HG03097 (cell line): ENCODE measurements around the gene CST3.
"Not testable (repeated sequence)": the region's sequence is repeated elsewhere in the genome, so short reads cannot be mapped to it uniquely, and the experiment has no call there.

Source experiments
- ATAC-seq: cut with Tn5 transposase; IDR thresholded peaks from one replicate; pipeline ENCODE4 v1.9.1; 2021; ENCODE audit not compliant: unreplicated experiment, low FRiP score

The CST3 gene

DNA sequence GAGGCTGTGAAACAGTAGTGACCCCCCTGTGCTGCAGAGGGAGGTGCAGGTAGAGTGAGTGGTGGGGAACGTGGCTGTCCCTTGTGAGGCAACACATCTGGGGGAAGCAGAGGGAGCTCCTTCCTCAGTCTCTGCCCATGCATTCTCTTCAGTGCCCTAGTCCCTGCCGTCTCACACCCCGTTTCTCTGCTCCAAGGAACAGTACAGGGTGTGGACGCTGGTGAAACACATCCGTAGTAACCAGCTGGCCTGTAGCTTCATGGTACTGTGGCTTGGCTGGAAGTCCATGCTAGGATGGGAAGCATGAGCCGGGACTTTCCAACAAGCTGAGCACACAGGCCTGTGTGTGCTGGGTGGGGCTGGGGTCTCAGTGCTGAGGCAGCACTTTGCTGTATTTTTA, 25.4 kb upstream of the CST3 start:
- no peak for ATAC-seq

DNA sequence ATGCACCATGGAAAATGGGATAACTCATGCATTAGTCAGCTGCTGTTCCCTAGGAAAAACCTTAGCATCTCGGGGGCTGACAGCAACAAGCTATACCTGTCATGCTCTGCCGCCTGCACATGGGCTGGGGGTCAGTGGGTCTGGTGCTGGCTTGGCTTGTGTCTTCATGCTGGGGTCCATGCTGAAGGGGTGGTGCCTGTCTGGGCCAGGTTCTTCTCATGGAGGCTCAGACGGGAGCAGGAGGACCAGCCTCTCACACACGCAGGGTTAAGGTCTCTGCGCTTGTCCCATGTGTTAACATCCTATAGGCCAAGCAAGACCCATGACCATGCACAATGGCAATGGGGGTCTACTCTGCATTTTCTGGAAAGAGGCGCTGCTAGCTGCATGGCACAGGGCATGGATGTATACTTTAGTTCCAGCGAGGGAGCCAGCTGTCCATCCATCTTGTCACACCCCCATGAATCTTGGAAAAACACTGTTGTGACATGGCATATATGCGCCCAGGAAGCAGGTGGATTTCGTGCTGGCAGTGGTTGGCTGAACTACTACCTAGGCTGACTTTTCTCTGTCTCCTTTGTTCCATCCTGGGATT, 24.6 kb upstream of the CST3 start:
- ATAC-seq = no peak

DNA sequence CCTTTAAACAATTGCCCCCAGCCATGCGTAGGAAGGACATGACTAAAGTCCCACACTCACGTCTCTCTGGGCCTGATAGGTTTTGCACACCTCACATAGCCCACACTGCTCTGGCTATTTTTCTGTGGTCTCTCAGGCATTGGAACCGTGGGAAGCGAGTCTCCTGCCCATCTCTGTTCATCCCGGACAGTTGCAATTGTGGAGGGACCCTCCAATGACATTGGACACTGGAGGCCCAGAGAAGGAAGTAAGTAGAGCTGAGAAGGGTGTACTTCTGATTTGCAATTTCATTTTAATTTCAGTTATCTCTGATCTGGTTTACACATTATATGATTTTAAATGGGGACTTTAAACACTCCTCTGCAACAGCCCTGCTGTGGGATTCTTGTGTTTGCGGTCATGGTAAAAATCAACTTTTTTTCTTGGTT, 23.3 kb upstream of the CST3 start:
- no peak for ATAC-seq

DNA sequence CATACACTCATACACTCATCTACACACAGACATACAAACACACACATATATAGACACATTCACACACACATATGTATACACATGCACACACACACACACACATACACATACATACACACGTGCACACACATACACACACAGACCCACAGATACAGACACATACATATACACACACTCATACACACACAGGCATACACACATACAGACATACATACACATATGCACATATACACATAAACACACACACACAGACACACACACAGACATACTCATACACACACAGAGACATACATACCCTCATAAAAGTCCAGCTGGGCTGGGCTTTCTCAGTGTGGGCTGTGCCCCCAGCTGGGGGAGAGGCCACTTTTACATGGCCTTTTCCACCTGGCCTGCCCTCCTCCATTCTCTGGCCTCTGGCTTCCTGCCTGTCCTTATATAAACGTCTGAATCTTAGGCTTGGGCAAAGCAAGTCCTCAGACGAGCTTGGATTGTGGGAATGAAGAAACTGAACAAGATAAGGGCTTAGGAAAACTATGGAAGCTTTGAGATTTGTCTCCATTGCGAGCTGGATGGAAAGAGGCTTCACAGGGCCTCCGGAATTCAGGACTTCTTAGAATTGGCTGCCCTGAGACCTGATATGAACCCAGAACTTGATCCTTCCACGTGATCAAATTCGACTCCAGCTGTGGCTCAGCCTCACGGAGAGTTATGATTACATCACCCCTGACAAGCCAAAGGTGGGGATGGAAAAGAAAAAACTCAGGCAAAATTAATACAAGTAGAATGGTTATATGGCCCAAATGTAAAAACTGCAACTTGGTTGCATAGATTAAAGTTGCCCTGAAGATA, 22.5 kb upstream of the CST3 start:
- no peak for ATAC-seq

DNA sequence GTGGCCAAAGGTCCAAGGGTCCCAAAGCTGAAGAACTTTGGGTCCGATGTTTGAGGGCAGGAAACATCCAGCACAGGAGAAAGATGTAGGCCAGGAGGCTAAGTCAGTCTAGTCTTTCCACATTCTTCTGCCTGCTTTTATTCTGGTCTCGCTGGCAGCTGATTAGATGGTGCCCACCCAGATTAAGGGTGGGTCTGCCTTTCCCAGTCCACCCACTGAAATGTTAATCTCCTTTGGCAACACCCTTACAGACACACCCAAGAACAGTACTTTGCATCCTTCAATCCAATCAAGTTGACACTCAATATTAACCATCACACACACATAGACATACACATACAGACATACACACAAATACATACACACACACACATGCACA, 21.8 kb upstream of the CST3 start:
- not testable (repeated sequence) for ATAC-seq

DNA sequence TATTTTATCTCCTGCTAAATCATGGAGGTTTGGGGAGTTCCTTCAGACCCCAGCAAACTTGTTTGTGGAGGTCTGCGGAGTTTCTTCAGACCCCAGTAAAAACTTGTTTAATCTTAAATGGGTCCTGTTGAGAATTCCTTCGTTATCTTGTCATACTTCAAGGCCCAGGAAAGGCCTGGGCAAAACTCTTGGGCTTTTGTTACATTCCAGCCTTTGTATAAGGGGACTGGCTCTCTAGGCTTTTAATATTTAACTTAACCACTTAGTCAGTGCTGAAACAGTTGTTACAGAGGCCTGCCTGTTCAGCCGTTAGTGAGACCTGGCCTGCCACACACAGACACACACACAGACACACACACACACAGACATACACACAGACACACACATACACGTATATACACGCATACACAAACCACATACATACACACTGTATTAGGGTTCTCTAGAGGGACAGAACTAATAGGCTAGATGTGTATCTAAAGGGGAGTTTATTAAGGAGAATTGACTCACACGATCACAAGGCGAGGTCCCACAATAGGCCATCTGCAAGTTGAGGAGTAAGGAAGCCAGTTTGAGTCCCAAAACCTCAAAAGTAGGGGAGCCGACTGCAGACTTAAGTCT, 21.3 kb upstream of the CST3 start:
- no peak for ATAC-seq

DNA sequence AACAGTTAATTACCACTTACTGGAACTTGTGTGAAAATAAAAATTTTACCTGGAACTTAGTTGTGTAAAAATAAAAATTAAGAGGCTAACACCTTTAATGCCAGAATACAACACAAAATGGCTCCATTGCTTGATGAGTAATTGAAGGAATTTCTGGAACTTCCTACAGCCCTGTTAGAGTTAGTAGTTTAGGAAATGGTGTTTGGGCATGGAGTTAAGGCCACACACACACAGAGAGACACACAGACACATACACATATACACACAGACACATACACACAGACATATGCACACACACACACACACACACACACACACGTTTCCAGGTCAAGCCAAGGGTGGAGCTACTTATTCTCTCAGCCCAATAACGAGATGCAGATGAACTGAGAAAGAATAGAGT, 20.6 kb upstream of the CST3 start:
- no peak for ATAC-seq

DNA sequence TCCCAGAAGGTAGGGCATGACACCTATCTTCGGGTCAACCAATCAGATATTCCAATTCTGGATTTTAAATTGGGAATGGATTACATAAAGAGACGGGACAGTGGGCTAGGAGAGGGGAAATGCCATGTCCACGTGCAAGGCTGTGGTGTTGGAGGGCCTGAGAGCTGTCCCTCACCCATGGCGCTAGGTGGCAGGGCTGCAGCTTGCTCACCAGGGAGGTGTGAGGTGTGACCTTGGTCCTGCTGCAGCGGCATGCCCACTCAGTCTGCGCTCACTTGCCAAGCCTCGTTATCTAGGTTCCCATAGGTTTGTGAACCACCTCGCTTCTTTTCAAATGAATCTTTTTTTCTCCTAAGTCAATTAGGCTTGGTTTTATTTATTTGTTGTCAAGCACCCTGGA, 19.4 kb upstream of the CST3 start:
- no peak for ATAC-seq

DNA sequence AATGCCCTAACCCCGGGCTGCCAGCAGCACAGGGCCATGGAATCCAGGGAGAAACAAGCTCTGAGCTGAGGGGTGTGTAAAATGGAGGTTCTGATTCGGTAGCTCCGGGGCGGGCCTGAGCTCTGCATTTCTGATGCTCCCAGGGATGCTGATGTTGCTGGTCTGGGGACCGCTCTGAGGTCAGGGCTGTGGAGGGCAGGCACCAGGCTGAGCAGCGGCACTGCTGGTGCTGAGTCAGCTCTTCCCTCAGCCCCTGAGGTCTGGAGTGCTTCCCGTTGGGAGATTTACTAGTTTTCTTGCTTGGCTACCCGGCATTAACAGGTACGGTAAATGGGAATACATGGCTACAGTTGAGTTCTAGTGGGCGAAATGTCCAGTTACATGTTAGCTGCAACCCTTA, 18.6 kb upstream of the CST3 start:
- no peak for ATAC-seq

DNA sequence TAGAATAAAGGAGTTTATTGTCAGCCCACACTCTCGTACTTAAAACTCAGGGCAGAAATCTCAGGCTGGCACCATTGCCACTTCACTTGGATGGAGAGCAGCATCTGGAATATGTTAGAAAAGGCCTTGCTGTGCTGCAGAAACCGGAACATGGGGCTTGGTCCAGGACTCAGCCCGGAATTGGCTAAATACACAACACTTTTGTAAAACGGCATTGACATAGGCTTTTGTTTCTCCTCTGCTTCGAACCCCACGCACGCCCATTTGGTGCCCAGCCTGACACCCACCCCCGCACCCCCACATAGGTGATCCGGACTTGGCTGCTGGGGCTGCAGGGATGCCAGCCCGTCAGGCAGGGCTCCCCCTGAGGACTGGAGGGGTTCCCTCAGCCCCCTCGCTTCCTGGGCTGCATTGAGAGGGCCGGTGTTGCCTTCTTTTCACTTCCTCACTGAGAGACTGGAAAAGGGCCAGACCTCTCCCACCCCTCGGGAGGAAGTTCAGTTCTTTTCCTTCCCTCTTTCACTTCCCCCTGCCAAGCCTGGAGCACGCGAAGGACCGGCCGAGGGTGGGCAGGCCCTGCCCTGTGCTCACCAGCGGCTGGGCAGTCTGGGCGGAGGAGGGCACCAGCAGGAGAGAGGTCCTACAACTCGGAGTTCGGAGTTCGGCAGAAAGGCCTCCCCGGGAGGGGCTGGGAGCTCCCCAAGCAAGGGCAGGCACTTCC, 17.9 kb upstream of the CST3 start:
- ATAC-seq = no peak

DNA sequence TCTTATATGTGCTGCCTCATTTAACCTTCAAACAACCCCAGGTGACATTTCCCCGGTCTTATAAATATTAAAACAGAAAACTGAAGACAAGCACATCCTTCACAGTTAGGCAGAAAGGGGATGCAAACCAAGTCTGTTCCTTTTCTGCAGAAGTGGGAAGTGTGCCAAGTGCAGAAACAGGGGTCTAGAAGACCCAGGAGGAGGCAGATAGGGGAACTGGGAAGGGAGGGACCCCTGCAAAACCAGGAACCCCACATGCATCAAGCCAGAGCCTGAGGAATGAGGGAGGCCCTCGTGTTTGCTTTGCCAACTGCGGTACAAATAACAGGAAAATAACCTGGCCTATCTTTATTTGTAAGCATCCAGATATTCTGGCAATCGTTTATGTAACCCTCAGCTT, 17.0 kb upstream of the CST3 start:
- no peak for ATAC-seq

DNA sequence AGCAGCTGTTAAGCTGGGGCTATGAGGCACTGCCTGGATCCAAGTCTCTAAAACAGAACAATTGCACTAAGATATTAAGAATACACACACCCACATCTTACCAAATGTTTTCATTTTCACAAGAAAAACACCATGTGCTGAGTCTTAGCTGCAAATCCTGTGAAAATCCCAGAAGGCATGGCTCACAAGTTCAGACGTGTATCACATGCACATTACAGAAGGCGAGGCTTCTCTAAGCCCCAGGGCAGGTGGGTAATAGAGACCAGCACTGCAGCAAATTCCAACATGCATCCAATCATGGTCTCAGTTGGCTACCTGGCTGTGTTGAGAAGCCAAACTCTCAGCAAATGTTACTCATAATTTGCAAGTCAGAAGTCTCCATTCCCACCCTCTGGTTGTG, 16.2 kb upstream of the CST3 start:
- ATAC-seq = no peak

DNA sequence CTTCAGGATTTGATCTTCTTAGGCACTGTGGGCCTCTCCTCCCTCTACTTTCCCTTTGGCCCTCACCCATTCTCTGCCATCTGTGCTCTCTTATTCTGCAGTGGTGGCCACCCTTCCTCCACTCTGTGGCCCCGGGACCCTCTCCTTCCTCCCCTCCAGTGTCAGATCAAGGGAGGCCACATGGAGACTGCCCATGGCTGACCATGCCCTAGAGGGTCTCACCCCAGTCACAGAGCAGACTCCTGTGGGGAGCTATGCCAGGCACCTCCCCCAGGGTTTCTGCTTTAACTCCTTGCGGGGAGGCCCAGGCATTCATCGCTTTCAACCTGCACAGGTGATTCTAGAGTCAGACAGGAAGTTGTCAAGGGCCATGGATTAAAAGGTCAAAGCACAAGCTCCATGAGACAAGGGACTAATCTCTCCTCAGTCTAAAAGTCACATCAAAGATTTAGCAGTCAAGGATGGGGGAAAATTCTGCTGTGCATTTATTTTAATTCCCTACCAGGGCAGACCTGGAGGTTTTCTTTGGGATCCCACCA, 15.7 kb upstream of the CST3 start:
- ATAC-seq = no peak

DNA sequence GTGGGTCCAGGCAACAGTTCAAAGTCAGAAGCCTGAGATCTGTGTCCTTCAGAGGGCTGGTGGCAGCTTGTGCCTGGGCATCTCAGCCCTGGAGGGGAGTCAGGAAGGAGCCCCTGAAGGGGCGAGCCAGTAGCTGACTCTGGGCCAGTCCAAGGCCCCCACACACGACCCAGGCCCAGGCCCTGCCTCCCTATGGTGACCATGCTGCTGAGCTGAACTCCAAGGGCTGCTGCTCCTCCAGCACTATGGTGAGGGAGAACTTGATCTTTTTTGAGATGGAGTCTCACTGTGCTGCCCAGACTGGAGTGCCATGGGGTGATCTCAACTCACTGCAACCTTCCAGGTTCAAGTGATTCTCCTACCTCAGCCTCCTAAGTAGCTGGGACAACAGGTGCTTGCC, 15.2 kb upstream of the CST3 start:
- no peak for ATAC-seq

DNA sequence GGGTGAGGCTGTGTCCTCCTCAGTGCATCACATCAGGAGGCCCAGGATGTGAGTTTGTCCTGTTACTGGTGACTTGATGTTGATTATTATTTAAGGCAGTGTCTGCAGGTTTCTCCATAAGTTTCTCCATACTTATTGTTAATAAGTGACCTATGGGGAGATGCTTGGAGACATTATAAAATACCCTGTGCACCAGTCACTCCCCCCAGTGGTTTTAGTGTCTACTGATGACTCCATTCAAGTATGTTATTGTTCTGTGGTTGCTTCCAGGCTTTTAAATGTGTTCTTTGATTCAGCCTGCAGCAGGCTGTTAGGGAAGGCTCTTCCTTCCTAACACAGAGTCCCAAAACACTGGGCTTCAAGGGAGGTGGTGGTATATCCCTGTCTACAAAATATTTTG, 14.6 kb upstream of the CST3 start:
- ATAC-seq = no peak

DNA sequence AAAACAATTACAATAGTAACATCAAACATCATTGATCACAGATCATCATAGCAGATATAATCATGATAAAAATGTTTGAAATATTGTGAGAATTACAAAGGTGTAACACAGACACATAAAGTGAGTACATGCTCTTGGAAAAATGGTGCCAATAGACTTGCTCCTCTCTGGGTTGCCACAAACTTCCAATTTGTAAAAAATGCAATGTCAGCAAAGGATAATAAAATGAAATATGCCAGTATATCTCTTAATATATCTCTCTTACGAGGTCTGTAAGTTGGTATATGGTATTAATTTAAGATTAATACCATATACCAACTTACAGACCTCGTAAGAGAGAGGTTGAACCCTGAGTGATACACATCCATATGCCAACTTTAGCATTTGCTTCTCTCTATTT, 13.4 kb upstream of the CST3 start:
- no peak for ATAC-seq

DNA sequence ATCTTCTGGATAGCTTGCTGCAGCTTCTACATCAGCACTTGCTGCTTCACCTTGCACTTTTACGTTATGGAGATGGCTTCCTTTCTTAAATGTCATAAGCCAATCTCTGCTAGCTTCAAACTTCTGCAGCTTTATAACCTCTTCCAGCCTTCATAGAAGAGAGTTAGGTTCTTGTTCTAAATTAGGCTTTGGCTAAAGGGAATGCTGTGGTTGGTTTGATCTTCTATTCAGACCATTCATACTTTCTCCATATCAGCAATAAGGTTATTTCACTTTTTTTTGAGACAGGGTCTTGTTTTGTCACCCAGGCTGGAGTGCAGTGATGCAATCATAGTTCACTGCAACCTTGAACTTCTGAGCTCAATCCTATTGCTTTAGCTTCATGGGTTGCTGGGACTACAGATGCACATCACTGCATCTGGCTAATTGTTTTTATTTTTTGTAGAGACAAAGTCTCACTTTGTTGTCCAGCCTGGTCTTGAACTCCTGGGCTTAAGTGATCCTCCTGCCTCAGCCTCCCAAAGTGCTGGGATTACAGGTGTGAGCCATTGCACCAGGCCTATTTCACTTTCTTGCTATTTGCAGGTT, 12.2 kb upstream of the CST3 start:
- ATAC-seq = no peak

DNA sequence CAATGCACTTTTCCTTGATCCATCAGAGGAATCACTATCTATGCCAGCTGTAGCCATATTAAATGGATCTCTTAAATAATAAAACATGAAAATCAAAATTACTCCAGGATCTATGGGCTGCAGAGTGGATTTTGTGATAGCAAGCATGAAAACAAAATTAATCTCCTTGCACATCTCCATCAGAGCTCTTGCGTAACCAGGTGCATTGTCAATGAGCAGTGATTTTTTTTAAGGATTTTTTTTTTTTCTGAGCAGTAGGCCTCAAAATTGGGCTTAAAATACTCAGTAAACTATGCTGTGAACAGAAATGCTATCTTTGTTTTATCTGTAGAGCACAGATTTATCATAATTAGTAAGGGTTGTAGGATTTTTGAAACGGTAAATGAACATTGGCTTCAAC, 11.5 kb upstream of the CST3 start:
- no peak for ATAC-seq

DNA sequence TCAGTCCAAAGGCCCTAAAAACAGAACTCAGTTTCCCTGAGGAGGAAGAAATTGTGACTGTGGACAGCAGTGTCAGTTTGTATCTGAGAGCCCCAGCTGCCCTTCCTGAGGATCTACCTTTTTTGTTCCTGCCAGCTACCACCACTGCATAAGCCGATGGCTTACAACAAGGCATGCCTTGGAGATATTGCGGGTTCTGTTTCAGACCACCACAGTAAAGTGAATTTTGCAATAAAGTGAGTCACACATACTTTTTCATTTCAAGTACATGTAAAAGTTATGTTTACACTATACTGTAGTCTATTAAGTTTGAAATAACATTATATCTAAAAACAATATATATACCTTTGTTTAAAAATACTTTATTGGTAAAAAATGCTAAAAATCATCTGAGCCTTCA, 9.6 kb upstream of the CST3 start:
- no peak for ATAC-seq

DNA sequence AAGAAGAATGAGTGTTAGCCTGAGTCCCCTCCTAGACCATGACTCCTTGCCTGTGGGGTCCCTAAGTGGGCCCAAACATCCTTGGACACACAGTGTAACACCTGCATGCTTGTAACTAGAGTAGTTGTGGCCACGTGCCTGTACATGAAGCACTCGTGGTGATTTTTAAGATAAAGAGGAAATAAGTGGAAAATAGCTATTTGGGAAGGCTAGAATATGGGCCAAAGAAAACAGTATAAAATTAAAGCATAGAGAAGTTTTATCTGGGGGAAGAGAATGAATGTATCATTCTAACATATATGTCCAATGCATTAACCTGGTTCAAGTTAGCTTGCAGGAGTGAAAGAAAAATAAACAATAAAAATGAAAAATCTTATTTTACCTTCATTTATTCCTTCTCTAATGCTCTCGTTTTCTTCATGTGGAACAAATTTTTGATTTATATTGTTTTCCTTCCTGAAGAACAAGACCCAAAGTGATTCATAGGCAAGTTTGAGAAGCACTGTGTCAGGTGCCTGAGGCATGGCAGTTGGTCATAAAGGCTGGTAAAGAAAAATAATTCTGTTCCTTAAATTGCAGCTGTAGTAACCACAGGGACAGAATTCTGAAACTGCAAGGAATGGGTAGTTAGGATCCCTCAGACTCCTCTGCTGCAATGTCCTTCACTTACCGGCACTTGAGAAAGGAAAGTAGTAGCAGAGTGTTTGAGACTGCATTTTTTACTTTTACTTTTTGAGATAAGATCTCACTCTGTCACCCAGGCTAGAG, 8.5 kb upstream of the CST3 start:
- ATAC-seq = no peak
